Activated naive CD8-positive, alpha-beta T cell (primary cell): Measurements from ENCODE around the gene PNPO.
"Not testable (repeated sequence)": the region's sequence is repeated elsewhere in the genome, so short reads cannot be mapped to it uniquely, and the experiment has no call there.

ENCODE experiments used
- H3K27ac Mint-ChIP-seq: one replicate; pipeline ENCODE4 v1.8.0; 2021; ENCODE audit warnings: mixed read lengths
- H3K27me3 Mint-ChIP-seq: one replicate; pipeline ENCODE4 v1.8.0; 2021; ENCODE audit warnings: mixed read lengths
- H3K36me3 Mint-ChIP-seq: one replicate; pipeline ENCODE4 v1.8.0; 2021; ENCODE audit warnings: mixed read lengths
- H3K4me1 Mint-ChIP-seq: one replicate; pipeline ENCODE4 v1.8.0; 2021; ENCODE audit warnings: low read depth, mixed read lengths
- H3K4me3 Mint-ChIP-seq: one replicate; pipeline ENCODE4 v1.8.0; 2021; ENCODE audit warnings: mild to moderate bottlenecking, mixed read lengths
- H3K9me3 Mint-ChIP-seq: one replicate; pipeline ENCODE4 v1.8.0; 2021; ENCODE audit warnings: low read depth, mixed read lengths

The PNPO gene

DNA sequence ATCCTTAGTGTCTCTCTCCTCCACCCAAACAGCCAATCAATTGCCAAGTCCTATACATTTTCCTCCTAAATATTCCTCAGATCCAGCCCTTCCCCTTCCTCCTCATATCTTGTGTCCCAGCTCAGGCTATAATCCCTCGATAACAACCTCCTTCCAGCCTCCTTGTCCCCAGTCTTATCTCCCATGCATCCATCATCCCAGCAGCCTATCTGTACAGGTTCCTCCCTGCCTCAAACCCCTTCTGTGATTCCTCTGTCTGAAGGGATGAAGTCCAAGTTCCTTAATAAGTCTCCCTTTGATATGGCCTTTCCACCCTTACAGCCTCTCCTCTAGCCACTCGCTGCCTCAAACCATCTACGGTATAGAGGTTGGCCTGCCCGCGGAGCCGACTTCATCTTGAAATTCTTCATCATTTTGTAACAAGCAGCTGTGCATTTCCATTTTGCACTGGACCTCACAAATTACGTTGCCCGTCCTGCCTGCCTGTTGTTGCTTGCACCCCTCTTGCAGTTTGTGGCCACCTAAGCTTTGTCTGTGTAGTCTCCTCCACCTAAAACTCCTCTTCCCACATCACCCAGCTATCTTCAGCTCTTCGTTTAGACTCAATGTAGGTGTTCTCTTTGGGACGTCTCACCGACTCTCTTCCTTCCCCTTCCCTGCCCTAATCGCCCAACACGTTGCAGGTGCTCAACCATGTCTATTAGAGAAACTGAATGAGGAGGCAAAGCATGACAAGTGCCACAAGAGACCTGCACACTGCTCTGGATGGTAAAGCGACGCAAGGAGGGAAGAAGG, 28.8 kb downstream of the PNPO start:
- Mint-ChIP-seq H3K27me3 (no peaks in the 10 kb centered on the region), H3K9me3 (no peaks in the 10 kb centered on the region), H3K4me1 (peaks cover 28% of the 10 kb centered on the region), H3K27ac (peak overlapping the region; percentile 74), H3K36me3 (peaks cover 5% of the 10 kb centered on the region), H3K4me3 (peak overlapping the region; percentile 98)

GRCh38 chr17:47970725-47971499, 29.5 kb downstream of the PNPO start, which contains the start of gene CDK5RAP3:
TSS of gene CDK5RAP3 (plus strand) at chr17:47971113. CDS start at chr17:47971147, 34 bp downstream.
- Mint-ChIP-seq H3K4me3 (peak within 1 kb of the TSS; percentile 98), H3K27me3 (no peaks in the 10 kb centered on the region), H3K36me3 (peaks cover 5% of the 10 kb centered on the region), H3K27ac (peak within 1 kb of the TSS; percentile 93), H3K4me1 (peaks cover 28% of the 10 kb centered on the region), H3K9me3 (no peaks in the 10 kb centered on the region)

GRCh38 chr17:47973541-47973940, 32.2 kb downstream of the PNPO start:
- H3K36me3 Mint-ChIP-seq, result peaks cover 5% of the 10 kb centered on the region
- H3K9me3 Mint-ChIP-seq, result no peaks in the 10 kb centered on the region

DNA sequence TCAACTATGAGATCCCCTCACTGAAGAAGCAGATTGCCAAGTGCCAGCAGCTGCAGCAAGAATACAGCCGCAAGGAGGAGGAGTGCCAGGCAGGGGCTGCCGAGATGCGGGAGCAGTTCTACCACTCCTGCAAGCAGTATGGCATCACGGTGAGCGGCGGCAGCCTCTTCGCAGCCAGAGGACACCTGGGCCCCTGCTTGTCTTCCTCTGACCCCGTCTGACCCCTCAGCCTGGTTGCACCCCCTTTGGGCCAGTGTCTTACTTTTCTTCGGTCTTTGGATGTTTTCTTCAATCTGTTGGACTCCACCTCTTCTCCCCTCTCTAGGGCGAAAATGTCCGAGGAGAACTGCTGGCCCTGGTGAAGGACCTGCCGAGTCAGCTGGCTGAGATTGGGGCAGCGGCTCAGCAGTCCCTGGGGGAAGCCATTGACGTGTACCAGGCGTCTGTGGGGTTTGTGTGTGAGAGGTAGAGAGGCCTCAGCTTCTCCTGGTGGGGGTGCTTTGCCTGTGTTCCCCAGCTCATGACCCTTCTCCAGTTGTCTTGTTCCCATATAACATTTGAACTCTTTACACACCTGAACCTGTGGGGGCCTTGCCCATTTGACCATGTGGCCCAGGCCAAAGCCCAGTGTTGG, 33.9 kb downstream of the PNPO start:
- Mint-ChIP-seq H3K4me3 (no peak overlapping the region), H3K4me1 (peaks cover 21% of the 10 kb centered on the region), H3K27me3 (no peaks in the 10 kb centered on the region), H3K9me3 (no peaks in the 10 kb centered on the region), H3K27ac (no peak overlapping the region), H3K36me3 (peaks cover 5% of the 10 kb centered on the region)

More at GRCh38 chr17:47973541-47973940, 32.2 kb downstream of the PNPO start:
- H3K4me3 Mint-ChIP-seq, result peak overlapping the region; percentile 2
- no peak overlapping the region for H3K27ac Mint-ChIP-seq
- H3K4me1 Mint-ChIP-seq, result peaks cover 28% of the 10 kb centered on the region
- H3K27me3 Mint-ChIP-seq, result no peaks in the 10 kb centered on the region

DNA sequence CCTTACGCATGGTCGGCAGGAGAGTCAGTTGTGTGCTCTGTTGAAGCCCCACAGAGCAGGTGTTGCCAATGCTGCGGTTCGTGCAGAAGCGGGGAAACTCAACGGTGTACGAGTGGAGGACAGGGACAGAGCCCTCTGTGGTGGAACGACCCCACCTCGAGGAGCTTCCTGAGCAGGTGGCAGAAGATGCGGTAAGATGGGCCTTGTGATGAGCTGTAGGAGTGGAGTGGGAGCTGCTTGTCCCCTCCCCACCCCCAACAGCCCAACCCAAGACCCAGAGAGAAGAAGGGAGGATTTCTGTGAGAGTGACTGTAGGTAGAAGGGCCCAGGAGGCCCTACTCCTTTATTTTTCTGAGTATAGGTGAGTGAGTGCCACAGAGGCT, 34.4 kb downstream of the PNPO start:
- Mint-ChIP-seq H3K27ac (no peak overlapping the region), H3K4me1 (peaks cover 17% of the 10 kb centered on the region), H3K9me3 (no peaks in the 10 kb centered on the region), H3K4me3 (no peak overlapping the region), H3K36me3 (peaks cover 5% of the 10 kb centered on the region), H3K27me3 (no peaks in the 10 kb centered on the region)

DNA sequence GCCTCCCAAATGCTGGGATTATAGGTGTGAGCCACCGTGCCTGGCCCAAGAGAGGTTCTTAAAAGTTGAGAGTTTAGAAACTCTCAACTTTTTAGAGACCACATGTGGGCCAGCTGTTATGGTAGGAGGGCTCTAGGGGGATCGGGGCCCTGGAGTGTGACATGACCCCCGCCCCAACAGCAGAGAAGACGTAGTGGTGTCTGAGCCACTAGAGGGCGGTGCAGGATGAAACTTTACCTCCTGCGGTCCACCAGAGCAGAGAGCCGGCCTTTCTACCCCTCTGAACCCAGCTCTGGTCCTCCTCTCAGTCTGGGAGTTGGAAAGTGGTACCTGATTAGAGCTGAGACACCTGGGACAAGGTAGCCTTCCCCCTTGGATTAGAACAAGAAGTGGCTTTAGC, 37.0 kb downstream of the PNPO start:
- Mint-ChIP-seq H3K4me3 (no peak overlapping the region), H3K9me3 (no peaks in the 10 kb centered on the region), H3K27me3 (no peaks in the 10 kb centered on the region), H3K4me1 (peaks cover 1% of the 10 kb centered on the region), H3K36me3 (peaks cover 4% of the 10 kb centered on the region), H3K27ac (no peak overlapping the region)

GRCh38 chr17:47980541-47980940, 39.2 kb downstream of the PNPO start:
- H3K27ac Mint-ChIP-seq, result no peak overlapping the region
- no peaks in the 10 kb centered on the region for H3K4me1 Mint-ChIP-seq
- H3K27me3 Mint-ChIP-seq, result no peaks in the 10 kb centered on the region
- no peak overlapping the region for H3K4me3 Mint-ChIP-seq
- no peaks in the 10 kb centered on the region for H3K9me3 Mint-ChIP-seq
- peaks cover 3% of the 10 kb centered on the region for H3K36me3 Mint-ChIP-seq

GRCh38 chr17:47981462-47981861, 40.1 kb downstream of the PNPO start:
- Mint-ChIP-seq H3K4me1 (no peaks in the 10 kb centered on the region), H3K9me3 (no peaks in the 10 kb centered on the region), H3K4me3 (no peak overlapping the region), H3K27ac (no peak overlapping the region), H3K27me3 (no peaks in the 10 kb centered on the region), H3K36me3 (peaks cover 3% of the 10 kb centered on the region)

GRCh38 chr17:47982091-47982617, 40.8 kb downstream of the PNPO start:
- Mint-ChIP-seq H3K4me1 (no peaks in the 10 kb centered on the region), H3K27me3 (no peaks in the 10 kb centered on the region), H3K27ac (no peak overlapping the region), H3K9me3 (no peaks in the 10 kb centered on the region), H3K4me3 (no peak overlapping the region), H3K36me3 (peaks cover 3% of the 10 kb centered on the region)

GRCh38 chr17:47982645-47983390, 41.4 kb downstream of the PNPO start:
- Mint-ChIP-seq H3K9me3 (no peaks in the 10 kb centered on the region), H3K36me3 (peaks cover 3% of the 10 kb centered on the region), H3K27me3 (no peaks in the 10 kb centered on the region), H3K4me1 (no peaks in the 10 kb centered on the region), H3K27ac (no peak overlapping the region), H3K4me3 (no peak overlapping the region)

GRCh38 chr17:47983492-47984223, 42.3 kb downstream of the PNPO start:
- Mint-ChIP-seq H3K27me3 (no peaks in the 10 kb centered on the region), H3K27ac (no peak overlapping the region), H3K4me1 (no peaks in the 10 kb centered on the region), H3K36me3 (peaks cover 3% of the 10 kb centered on the region), H3K4me3 (no peak overlapping the region), H3K9me3 (no peaks in the 10 kb centered on the region)

GRCh38 chr17:47986520-47986919, 45.1 kb downstream of the PNPO start:
- no peaks in the 10 kb centered on the region for H3K4me1 Mint-ChIP-seq
- no peaks in the 10 kb centered on the region for H3K9me3 Mint-ChIP-seq
- H3K27ac Mint-ChIP-seq, result no peak overlapping the region
- H3K27me3 Mint-ChIP-seq, result no peaks in the 10 kb centered on the region
- peaks cover 3% of the 10 kb centered on the region for H3K36me3 Mint-ChIP-seq
- no peak overlapping the region for H3K4me3 Mint-ChIP-seq

DNA sequence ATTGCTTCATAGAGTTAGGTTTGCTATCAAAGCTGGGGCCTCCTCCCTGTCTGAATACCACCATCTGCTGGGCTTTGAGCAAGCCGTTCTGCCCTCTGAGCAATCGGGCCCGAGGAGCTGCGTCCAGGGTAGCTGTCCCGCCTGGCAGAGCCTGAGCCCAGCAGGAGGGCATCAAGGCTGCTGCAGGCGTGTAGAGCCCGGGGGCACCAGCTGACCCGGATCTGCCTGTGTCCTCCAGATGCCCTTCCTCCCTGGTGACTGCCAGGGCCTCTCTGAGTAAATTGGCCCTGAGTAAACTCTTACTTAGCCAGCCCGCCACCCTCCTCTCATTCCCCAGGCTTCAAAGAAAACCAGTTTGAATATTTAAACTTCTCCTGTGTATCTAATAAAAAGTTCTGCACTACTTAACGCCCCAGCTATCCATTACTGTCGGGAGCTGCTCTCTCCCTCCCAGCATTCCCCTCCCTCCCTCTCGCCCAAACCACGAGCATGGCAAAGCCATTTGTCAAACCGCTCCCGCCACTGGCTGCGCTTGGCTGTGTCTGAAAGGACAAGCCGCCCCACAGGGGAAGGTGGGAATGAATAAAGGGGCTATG, 46.0 kb downstream of the PNPO start:
- H3K27me3 Mint-ChIP-seq, result no peaks in the 10 kb centered on the region
- peaks cover 3% of the 10 kb centered on the region for H3K36me3 Mint-ChIP-seq
- no peak overlapping the region for H3K4me3 Mint-ChIP-seq
- H3K9me3 Mint-ChIP-seq, result no peaks in the 10 kb centered on the region
- no peaks in the 10 kb centered on the region for H3K4me1 Mint-ChIP-seq
- no peak overlapping the region for H3K27ac Mint-ChIP-seq

DNA sequence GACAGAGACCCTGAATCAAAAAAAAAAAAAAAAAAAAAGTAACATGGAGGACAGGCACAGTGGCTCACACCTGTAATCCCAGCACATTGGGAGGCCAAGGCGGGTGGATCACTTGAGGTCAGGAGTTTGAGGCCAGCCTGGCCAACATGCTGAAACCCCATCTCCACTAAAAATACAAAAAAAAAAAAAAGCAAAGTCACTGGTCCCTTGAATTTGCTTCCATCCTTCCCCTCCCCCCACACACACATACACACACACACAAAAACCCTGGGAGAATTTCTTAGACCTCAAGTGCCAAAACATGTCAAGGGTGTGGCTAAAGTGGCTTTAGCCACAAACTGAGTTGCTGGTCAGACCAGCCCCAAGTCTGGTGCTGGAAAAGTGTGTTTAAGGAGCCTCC, 47.1 kb downstream of the PNPO start:
- H3K9me3 Mint-ChIP-seq, H3K27me3 Mint-ChIP-seq, H3K36me3 Mint-ChIP-seq, H3K4me1 Mint-ChIP-seq, H3K4me3 Mint-ChIP-seq, H3K27ac Mint-ChIP-seq: not testable (repeated sequence)
